Choroid plexus epithelial cell (primary cell): ENCODE data around the gene C16orf92.

Source experiments
- DNase-seq: peaks from one replicate; pipeline ENCODE4 v3.0.0-alpha.2; 2010; ENCODE audit warnings: low read depth
- H3K4me3 ChIP-seq: 2 replicates; pipeline ENCODE4 v1.5.1; 2011; ENCODE audit warnings: low read depth, mild to moderate bottlenecking, control low read depth, low read length, moderate library complexity
- TF ChIP-seq, protein P1 (sequence below): conservative IDR thresholded peaks from 2 replicates; pipeline ENCODE4 v1.5.1; 2011; ENCODE audit warnings: low read depth, mild to moderate bottlenecking, control low read depth, inconsistent platforms, low read length, moderate library complexity

The C16orf92 gene

DNA sequence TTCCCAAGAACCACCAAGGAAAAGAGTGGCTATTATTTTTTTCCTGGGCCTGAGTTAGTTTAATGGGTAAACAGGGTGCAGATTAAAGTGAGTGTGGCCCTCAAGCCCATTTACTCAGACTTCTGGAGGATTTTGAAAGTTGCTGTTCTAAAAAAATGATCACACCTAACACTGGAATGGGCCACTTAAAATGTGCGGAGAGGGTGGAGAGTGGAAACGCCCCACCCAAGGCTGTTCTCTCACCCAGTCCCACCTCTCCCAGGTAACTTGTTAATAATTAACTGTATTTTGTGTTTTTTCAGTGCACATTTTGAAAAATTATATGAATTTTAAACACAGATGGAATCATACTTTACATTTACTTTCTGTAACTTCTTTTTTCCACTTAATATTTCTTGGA is 33.0 kb upstream of the C16orf92 start:
- DNase-seq: no peak
- TF ChIP-seq, protein P1, sequence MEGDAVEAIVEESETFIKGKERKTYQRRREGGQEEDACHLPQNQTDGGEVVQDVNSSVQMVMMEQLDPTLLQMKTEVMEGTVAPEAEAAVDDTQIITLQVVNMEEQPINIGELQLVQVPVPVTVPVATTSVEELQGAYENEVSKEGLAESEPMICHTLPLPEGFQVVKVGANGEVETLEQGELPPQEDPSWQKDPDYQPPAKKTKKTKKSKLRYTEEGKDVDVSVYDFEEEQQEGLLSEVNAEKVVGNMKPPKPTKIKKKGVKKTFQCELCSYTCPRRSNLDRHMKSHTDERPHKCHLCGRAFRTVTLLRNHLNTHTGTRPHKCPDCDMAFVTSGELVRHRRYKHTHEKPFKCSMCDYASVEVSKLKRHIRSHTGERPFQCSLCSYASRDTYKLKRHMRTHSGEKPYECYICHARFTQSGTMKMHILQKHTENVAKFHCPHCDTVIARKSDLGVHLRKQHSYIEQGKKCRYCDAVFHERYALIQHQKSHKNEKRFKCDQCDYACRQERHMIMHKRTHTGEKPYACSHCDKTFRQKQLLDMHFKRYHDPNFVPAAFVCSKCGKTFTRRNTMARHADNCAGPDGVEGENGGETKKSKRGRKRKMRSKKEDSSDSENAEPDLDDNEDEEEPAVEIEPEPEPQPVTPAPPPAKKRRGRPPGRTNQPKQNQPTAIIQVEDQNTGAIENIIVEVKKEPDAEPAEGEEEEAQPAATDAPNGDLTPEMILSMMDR: no peak
- no peak overlapping the region for H3K4me3 ChIP-seq

DNA sequence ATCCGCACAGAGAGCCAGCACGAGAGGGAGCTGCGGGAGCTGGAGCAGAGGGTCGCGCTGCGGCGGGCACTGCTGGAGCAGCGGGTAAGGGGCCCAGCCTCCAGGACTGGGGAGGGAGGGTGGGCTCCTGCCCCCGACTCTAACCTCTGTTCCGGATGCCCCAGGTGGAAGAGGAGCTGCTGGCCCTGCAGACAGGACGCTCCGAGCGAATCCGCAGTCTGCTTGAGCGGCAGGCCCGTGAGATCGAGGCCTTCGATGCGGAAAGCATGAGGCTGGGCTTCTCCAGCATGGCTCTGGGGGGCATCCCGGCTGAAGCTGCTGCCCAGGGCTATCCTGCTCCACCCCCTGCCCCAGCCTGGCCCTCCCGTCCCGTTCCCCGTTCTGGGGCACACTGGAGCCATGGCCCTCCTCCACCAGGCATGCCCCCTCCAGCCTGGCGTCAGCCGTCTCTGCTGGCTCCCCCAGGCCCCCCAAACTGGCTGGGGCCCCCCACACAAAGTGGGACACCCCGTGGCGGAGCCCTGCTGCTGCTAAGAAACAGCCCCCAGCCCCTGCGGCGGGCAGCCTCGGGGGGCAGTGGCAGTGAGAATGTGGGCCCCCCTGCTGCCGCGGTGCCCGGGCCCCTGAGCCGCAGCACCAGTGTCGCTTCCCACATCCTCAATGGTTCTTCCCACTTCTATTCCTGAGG is 32.0 kb upstream of the C16orf92 start:
- TF ChIP-seq, protein P1: no peak
- DNase-seq: no peak
- H3K4me3 ChIP-seq: no peak overlapping the region

DNA sequence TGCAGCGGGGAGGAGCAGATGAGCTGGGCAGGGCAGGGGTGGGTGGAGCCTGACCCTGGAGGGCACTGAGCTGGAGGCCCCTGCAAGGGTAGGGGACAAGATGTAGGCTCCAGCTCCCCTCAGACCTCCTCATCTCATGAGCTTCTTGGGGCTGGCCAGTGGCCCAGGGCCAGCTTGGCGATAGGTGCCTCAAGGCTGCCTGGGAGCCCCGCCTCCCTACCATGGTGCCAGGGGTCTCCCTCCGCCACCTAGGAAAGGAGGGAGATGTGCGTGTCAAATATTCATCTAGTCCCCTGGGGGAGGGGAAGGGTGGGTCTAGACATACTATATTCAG is 31.5 kb upstream of the C16orf92 start:
- TF ChIP-seq, protein P1: no peak
- no peak for DNase-seq

DNA sequence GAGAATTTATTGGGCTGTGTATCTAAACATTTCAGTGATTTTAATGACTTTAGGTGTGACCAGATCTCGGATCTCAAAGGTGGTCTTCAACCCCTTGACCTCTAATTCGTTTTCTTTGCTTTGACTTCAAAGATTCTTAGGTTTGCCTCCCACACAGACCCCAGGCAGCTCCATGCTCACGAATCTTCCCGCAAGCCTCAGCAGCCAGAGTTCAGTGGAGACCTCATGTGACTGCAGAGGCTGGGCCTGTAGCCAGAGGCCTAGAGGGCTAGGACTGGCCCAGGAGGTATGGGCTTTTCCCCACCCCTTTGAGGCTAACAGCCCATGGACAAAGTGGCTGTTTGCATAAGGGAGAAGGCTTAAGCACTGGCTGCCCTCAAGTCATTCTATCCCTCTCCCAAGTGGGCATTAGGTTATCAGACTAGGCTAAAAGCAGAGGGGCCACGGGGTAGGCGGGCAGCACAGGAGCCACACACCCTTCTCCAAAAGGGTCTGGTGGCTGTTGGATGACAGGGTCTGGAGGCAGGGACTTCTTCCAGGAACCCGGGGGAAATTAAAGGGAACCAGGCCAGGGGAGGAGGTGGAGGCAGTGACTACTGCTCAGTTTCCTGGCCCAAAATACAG is 30.5 kb upstream of the C16orf92 start:
- H3K4me3 ChIP-seq: no peak overlapping the region
- peak; percentile 93 for DNase-seq
- TF ChIP-seq, protein P1: no peak

More for the DNA sequence above, 31.5 kb upstream of the C16orf92 start:
- no peak overlapping the region for H3K4me3 ChIP-seq

DNA sequence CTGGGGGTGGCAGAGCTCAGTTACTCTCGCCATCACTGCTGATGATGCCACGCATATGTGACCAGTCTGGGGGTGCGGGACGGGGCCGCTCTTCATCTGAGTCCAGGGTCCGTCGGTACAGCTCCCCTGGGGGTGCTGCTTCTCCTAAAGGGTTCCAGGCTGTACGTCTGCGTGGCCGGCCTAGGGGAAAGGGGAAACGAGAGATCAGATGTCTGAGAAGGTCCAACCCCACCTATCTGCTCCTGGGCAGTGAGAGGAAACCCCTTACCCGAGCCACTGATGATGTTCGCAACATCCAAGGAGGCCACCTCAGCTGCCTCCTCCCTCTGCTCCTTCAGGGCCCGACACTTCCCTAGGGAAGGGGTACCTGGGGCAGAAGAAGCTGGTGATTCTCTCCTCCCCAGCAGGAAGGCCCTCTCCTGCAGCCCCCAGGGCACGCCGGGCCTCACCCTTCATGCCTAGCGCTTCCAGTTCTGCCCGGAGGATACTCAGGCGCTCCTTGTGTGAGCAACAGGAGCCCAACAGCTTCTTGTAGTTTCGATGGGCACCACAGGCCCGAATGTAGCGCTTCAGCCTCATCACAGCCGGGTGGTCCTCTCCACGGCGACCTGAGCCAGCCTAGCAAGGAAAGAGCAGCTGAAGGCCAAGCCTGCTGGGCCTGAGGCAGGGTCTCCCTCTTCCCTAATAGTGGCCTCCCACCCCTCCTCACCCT is 29.7 kb upstream of the C16orf92 start:
- TF ChIP-seq, protein P1: no peak
- no peak for DNase-seq
- H3K4me3 ChIP-seq: no peak overlapping the region

DNA sequence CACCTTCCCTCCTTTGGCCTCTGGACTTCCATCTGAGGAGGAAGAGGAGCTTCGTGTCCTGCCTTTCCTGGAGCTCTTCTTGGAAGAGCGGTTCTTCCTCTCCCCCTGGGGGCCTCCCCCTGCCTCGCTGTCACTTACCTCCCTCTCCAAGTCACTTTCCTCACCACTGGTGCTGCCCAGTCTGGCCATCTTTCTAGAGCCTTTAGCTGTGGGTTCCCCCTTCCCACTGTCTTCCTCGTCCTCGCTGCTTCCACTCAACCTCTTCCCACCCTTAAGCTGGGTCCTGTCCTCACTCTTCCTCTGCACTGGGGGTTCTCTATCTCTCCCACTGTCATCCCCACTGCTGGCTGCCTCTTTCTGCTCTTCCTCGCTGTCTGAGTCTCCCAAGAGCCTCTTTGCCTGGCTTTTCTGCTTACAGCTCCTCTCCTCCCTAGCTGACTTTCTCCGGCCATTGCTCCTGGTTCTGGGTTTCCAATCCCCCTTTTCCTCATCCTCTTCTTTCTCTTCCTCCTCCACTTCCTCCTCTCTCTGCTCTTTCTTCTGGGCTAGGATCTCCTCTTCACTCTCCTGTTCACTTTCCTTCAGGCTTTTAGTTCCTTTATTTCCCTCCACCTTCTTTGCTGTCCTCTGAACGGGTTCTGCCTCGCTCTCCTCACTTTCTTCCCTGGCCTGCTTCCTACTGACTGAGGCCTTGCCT is 28.9 kb upstream of the C16orf92 start:
- no peak overlapping the region for H3K4me3 ChIP-seq
- TF ChIP-seq, protein P1: no peak
- no peak for DNase-seq
